GM21526 (cell line): ENCODE results near the gene RBL1.
"Not testable (repeated sequence)": the region's sequence is repeated elsewhere in the genome, so short reads cannot be mapped to it uniquely, and the experiment has no call there.

ENCODE experiments used
- ATAC-seq: cut with Tn5 transposase; IDR thresholded peaks from one replicate; pipeline ENCODE4 v1.9.1; 2021; ENCODE audit warnings: moderate library complexity; ENCODE audit not compliant: unreplicated experiment, low FRiP score

Gene RBL1, protein sequence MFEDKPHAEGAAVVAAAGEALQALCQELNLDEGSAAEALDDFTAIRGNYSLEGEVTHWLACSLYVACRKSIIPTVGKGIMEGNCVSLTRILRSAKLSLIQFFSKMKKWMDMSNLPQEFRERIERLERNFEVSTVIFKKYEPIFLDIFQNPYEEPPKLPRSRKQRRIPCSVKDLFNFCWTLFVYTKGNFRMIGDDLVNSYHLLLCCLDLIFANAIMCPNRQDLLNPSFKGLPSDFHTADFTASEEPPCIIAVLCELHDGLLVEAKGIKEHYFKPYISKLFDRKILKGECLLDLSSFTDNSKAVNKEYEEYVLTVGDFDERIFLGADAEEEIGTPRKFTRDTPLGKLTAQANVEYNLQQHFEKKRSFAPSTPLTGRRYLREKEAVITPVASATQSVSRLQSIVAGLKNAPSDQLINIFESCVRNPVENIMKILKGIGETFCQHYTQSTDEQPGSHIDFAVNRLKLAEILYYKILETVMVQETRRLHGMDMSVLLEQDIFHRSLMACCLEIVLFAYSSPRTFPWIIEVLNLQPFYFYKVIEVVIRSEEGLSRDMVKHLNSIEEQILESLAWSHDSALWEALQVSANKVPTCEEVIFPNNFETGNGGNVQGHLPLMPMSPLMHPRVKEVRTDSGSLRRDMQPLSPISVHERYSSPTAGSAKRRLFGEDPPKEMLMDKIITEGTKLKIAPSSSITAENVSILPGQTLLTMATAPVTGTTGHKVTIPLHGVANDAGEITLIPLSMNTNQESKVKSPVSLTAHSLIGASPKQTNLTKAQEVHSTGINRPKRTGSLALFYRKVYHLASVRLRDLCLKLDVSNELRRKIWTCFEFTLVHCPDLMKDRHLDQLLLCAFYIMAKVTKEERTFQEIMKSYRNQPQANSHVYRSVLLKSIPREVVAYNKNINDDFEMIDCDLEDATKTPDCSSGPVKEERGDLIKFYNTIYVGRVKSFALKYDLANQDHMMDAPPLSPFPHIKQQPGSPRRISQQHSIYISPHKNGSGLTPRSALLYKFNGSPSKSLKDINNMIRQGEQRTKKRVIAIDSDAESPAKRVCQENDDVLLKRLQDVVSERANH

DNA sequence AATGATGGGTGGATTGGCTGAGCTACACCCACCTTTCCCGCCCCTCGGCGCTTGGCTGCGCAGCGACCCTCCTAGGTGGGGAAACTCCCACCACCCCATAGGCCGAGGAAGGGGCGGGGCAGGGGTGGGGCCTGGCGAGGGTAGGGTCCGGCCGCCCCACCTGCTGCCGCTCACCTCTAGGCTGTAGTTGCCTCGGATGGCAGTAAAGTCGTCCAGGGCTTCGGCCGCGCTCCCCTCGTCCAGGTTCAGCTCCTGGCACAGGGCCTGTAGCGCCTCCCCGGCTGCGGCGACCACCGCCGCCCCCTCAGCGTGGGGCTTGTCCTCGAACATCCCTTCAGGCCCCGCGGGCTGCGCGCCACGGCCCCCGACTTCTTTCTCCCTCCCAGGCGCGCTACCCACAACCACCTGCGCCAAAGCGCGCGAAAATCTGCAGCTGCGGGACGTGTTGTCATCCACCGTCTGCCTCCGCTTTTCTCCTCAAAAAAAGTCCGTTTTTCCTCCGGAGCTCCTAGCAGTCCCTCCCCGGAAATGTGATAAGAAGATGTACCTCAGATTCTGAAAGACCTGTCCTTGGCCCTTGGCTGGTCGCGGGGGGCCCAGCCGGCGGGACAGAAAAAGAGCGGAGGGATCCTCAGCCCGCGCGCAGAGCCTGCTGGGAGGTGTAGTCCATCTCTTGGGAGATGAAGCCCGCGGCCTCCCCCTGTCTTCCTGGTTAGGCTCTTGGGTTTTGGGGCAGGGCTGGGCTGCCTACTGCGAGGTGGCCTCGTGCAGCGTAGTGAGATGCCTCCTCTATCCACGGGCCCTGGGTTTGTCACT, at the start of gene RBL1:
RBL1 (minus strand) TSS at position 399 of the 816 bp plus-strand sequence; CDS start at position 330, 69 bp downstream.
- ATAC-seq: peak; percentile 66

DNA sequence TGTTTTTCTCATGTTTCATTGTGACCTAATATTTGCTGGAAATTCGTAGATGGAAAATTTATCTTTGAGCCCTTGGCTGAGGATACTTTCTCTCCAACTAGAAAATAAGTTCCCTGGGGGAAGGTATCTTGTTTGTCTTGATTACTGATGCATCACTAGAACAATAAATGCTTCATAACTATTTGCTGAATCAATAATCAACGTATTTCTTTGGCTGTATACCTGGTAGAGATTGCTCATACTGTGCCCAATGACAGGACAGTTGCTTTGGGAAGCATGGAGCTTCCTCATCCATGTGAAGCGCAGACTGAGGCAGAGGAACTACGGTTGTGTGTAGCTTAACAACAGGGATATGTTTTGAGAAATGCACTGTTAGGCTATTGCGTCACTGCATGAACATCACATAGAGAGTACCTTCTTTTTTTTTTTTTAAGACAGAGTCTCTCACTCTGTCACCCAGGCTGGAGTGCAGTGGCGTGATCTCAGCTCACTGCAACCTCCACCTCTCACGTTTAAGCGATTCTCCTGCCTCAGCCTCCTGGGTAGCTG, 49.1 kb upstream of the RBL1 start:
- ATAC-seq: no peak

DNA sequence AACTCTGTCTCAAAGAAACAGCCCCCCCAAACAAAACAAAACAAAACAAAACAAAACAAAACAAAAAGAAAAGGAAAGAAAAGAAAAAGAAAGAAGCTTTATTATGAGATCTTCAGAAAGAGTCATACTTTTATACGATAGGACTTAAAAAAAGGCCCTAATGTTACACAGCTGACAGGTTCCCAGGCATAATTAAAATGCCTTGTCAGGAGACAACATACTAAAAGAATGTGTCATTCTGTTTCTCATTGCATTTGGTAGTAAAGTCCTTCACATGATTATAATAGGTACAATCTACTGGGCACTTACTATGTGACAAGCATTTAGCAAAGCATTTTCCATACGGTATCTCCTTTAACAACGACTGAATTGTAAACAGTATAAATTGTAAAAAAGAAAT, 46.9 kb upstream of the RBL1 start:
- no peak for ATAC-seq

DNA sequence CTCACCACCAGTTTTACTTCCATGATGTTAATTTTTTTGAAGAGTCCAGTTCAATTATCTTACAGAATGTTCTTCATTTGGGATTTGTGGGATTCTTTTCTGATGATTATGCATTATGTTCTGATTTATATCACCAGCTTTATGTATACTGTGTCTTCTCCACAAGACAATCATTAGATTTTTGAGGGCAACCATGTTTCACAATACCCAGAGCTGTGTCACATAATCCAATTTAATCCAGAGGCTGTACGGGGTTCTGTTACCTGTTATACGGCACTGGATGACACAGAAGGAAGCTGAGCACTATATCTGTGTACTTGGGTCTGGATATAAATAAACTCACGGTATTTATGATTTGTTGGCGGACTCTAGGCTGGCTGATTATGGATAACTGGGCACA, 41.8 kb upstream of the RBL1 start:
- no peak for ATAC-seq

DNA sequence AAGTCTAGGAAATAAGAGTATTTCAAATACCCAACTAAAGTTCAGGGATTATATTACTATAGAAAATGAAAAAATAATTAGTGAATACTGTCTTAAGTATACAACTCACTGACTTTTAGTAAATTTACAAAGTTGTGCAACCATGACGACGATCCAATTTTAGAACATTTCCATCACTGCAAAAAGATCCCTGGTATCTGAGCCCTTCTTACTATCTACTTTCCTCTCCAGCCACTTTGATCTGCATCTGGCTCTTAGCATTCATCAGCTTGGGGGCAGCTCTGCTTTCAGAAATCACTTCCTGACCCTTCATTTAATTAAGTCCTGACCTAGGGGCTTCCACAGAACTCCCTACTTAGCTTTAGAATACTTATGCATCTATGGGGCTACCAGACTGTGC, 38.2 kb upstream of the RBL1 start:
- ATAC-seq: no peak

DNA sequence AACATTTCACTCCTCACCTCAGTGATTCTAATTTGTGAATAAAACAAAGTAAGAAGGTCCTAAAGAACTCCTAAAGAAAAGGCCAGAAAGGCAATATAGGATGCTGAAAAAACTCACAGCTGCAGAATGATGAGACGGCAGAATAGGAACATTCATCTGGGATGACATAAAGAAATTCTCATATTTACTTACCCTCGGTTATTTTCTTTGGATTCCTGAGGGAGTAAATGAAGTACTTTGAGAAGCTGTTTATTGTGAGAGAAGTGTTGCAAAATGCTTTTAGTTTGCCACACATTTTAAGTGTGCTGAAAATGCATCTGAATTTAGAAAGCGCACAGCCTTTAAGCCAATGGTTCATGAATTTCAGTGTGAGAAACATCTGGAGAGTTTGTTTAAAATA, 35.7 kb upstream of the RBL1 start:
- no peak for ATAC-seq

DNA sequence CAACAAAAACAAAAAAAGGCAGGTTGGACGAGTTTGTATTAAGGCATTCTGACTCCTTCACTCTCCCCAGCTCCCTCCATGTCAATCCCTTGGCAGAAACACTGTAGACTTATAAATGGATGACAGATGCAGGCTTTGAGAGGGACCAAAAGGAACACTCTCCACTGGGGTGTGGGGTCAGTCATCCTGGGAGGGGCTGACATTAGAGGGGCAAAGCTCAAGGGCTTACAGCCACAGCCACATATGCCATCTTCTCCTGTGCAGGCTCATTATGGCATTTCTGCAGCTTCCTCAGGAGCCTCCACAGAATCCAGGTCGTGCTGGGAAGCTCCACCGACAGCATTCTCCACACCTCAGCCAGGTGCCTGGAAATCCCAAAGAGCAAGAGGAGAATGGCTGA, 33.0 kb upstream of the RBL1 start:
- ATAC-seq: no peak

DNA sequence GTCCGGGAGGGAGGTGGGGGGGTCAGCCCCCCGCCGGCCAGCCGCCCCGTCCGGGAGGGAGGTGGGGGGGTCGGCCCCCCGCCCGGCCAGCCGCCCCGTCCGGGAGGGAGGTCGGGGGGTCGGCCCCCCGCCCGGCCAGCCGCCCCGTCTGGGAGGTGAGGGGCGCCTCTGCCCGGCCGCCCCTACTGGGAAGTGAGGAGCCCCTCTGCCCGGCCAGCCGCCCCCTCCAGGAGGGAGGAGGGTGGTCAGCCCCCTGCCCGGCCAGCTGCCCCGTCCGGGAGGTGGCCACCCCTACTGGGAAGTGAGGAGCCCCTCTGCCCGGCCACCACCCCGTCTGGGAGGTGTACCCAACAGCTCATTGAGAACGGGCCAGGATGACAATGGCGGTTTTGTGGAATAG, 30.5 kb upstream of the RBL1 start:
- ATAC-seq: not testable (repeated sequence)

DNA sequence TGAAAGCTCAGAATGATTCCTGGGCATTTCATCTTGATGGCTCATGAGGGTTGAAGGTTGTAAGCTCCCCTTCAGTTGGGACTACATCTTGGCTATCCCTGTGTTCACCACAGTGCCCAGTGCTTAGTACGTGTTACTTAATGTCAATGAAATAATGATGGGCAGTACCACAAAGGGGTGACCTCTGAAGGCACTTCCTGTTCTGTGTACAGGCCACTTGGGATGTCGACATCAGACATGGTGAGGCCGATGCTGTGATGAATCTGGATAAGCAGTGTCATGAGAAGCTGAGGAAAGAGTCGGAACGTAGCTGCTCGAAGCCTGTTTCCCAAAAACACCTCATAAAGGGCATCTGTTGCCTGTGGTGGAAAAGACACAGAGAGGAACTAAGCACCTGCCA, 27.6 kb upstream of the RBL1 start:
- ATAC-seq: no peak

DNA sequence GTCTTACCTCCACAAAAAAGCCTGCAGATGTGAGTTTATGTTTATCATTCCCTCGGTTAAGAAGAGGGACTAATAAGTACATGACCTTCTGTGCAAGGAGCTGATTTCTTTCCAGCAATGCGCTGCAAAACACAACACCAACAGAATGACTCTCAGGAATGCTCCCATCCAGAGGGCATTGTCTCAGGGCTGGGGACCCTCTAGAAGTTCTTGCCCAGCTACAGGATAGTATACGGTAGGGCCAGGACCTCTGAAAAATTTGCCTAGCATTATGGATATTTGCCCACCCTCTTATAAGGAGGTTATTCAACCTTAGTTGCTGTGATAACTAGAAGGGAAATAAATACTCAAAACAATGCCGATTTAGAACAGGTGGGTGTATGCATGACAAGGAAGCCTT, 24.7 kb upstream of the RBL1 start:
- ATAC-seq: no peak

DNA sequence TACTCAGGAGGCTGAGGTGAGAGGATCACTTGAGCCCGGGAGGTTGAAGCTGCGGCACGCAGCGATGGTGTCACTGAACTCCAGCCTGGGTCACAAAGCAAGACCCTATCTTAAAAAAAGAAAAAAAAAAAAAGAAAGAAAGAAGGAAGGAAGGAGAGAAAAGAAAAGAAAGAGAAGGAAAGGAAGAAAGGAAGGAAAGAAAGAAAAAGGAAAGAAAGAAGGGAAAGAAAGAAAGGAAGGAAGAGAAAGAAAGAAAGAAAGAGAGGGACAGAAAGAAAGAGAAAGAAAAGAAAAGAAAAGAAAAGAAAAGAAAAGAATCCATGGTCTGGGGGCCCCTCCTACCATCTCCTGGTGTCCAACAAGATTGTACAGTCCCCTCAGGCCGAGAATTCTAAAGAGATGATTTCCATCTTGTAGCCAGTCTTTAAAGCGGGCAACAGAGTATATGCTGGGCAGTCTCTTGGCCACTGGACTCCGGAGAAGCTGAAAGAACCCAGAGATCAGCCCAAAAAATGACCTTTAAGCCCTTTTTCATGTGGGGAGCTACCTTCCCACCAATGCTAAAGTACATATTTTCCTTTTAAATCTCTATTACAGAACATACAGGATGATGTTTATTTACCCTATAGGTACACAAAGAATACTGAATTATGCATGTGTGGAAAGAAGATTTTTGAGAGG, 23.7 kb upstream of the RBL1 start:
- no peak for ATAC-seq

DNA sequence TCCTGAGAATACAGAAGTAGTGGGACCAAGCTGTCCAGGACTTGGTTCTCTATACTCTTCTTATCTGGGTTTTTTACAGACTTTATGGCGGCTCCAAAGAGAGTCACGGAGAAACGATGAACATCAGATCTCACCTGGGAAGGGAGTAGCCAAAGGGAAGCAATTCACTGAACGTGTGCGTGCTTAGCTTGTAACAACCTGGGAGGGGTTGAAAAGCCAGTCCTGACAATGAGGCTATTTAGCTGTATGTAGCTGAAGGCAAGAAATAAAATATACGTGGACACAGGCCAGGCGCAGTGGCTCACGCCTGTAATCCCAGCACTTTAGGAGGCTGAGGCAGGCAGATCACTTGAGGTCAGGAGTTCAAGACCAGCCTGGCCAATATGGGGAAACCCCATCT, 18.2 kb upstream of the RBL1 start:
- ATAC-seq: no peak

DNA sequence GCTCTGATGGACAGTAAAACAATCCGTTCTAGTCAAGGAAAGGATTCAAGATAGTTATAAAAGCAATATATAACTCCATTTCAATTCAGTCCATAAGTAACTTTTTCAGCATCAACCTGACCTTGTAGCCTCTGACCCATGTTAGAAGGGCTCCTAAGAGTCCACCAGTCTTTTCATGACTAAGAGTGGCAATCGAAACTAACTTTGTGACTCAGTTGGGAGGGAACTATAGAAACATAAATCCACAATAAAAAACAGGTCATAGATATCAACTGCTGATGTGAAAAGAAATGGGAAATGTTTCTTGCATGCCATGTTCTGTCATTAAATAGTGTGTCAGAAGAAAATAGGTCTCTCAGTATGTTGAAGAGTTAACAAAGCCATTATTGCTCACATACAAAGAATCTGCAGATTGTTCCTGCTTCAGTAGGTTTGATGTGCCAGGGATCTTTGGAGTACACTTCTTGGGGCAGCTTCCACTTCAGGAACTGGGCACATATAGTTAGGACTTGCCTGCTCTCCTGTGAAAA, 16.2 kb upstream of the RBL1 start:
- no peak for ATAC-seq

DNA sequence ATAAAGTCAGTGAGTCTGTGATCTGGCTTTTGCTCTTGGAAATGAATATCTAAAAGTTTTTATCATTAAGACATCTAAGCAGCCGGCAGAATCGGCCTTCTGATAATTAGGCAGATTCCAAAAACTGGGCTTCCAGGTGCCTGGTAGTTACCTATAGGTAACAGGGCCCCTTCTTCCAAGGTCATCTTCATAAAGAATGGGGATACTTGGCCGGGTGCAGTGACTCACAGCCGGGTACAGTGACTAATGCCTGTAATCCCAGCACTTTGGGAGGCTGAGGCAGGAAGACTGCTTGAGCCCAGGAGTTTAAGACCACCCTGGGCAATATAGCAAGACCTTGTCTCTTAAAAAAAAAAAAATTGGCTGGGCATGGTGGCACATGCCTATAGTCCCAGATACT, 12.9 kb upstream of the RBL1 start:
- ATAC-seq: no peak

DNA sequence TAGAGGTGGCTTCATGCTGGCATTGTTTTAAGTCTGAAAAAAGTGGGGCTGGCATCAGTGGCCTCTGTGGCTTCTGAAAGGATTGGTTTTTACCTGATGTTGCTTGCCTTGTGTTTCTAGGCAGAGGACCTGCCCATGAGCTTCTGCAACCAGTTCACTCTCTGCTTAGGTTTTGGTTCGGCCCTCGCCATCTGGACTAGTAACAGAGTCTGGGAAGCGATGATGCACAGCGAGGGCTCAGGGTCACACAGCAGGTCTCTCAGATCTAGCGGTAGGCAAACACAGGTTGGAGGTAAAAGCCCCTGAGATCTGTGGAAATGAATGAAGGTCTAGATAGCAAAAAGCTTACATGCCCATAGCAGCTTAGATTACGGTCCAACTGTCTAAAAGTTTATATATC, 6.8 kb upstream of the RBL1 start:
- ATAC-seq: no peak

DNA sequence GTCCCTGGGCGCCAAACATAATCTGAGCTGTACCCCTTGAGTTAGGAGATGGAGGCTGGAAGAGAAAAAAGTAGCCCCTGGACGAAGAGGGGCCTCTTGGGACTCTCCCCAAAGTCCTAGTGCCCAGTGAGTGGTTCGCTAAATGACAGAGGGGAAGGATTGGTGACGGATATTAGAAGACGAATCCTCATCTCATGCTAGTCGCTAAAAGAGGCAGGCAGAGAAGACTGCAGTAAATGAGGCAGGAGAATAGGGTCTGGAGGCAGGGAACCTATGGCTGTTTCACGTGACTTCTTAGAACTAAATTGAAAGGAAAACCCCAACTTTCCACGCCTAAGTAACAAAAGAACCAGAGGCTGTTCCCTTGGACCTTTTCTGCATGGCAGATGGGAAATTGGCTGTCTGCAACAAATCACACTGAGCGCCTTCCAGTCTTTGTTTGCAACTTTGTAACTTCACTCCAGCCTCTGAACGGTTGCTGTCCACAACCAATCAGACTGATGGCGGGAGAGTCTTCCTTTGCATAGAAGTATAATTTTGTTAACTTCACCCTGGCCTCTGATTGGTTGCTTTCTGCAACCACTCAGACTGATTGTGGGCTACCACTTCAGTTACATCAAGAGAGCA, 731 bp upstream of the RBL1 start:
- ATAC-seq: no peak

DNA sequence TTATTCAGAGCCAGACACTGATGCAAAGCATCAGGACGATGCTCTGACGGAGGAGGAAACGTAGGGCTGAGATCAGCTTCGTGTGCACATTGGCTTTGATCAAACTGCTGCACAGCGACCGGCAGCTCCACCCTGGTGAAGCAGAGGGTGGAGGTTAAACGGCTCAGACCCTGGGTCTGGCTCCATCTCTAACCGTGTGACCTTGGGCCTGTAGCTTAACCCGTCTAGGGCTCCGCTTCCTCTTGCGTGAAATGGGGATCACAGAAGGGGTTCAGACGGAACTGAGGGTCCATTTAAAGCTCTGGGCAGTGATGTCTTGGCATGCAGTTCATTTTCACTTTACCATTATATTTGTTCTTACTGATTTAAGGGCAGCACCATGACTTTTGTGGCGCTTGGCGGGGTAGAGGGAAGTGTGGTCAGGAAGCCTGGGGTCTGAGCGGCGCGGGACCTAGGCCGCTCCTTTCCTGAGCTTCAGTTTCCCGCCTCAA, 644 bp downstream of the RBL1 start:
- peak; percentile 33 for ATAC-seq

DNA sequence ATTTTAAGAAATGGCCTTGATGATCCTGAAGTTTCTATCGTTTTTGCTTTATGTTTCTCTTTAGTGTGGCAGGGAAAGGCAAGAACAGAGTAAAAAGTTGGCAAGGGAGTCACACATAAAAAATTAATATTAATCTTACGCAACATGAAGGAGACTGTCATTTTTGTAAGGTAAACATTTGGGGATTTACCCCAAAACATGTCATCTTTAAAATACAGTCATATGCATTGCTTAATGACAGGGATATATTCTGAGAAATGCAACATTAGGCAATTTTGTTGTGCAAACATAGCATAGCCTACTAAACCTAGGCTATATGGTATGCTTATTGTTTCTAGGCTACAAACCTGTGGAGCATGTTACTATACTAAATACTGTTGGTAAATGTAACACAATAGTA, 5.4 kb downstream of the RBL1 start:
- ATAC-seq: no peak
